Left lung (tissue), 10 donors: Measurements from ENCODE around the gene GDF2. TPM values are rescaled to one million over a fixed set of nuclear protein-coding genes. Genes with fewer than 3 reads are reported as not detected.

Experiments used
- ATAC-seq: fragments of 200-7000 bp; cut with Tn5 transposase; one replicate; pipeline ENCODE4 v1.9.1; 2020; ENCODE audit warnings: moderate library complexity
- DNase-seq, 4 donors: peaks; one replicate each; pipeline ENCODE4 v3.0.0-alpha.2; 2013 to 2020
- H3K27ac ChIP-seq, 2 donors: fragments of 200-600 bp; sonication (generic) in 1 of 2; one replicate each; pipeline versions ENCODE4 v1.5.0 to v1.8.0; 2020 to 2021
- H3K27me3 ChIP-seq, 2 donors: fragments of 200-600 bp; sonication (generic) in 1 of 2; one replicate each; pipeline versions ENCODE4 v1.5.0 to v1.8.0; 2020 to 2021
- H3K36me3 ChIP-seq, 2 donors: fragments of 200-600 bp; sonication (generic) in 1 of 2; one replicate each; pipeline versions ENCODE4 v1.5.0 to v1.8.0; 2020 to 2021
- H3K4me1 ChIP-seq, 2 donors: fragments of 200-600 bp; one replicate each; pipeline ENCODE4 v1.8.0; 2021
- H3K4me3 ChIP-seq, 2 donors: fragments of 200-600 bp; sonication (generic) in 1 of 2; one replicate each; pipeline versions ENCODE4 v1.5.0 to v1.8.0; 2020 to 2021; ENCODE audit warnings: mild to moderate bottlenecking in 1 of 2
- H3K9me3 ChIP-seq, 2 donors: fragments of 200-600 bp; sonication (generic) in 1 of 2; one replicate each; pipeline versions ENCODE4 v1.5.0 to v1.8.0; 2020 to 2021
- CTCF ChIP-seq, 2 donors: fragments of 200-600 bp; sonication (generic) in 1 of 2; IDR thresholded peaks; one replicate each; pipeline versions ENCODE4 v1.5.0 to v1.8.0; 2021; ENCODE audit warnings: antibody characterized with exemption in 2 of 2
- intact Hi-C, 2 donors: fragments of 100-400 bp; cut with DNase I; formaldehyde crosslinking; loops; one replicate each; pipeline versions ENCODE4 v1.11.2 to v1.14.2; 2022
- polyA plus RNA-seq, 6 donors: library from polyadenylated mRNA; unstranded; fragments of 120-200 nt; gene quantifications; one replicate each; pipeline ENCODE4 v1.2.1, GENCODE V29; 2013; ENCODE audit not compliant: insufficient read length in 6 of 6
- total RNA-seq, 2 donors: library from RNA; stranded (reverse); fragmentation: NEBNext Ultra II Directional; extraction: Animal tissue kit (Norgen Biotek cat#: 25700); gene quantifications; one replicate each; pipeline ENCODE4 v1.2.1, GENCODE V29; 2021
- donor health status: DM: no; HTN: yes; CAD: no.
- donor health status: DM: no; HTN: no; CAD: no.

The GDF2 gene
- total and polyA plus RNA-seq, 8 donors = 0.20 to 0.39 (median 0.23) TPM; not detected in 2

GRCh38 chr10:47329855-47330254, 7.6 kb downstream of the GDF2 start:
- Histone ChIP-seq H3K4me1 (no peaks in the 10 kb centered on the region), H3K27ac (no peak overlapping the region), H3K36me3 (no peaks in the 10 kb centered on the region), H3K4me3 (no peak overlapping the region), H3K9me3 (no peaks in the 10 kb centered on the region), H3K27me3 (no peaks in the 10 kb centered on the region)
- TF ChIP-seq CTCF (IDR thresholded peaks at IDR 0.05) = no peak
- ATAC-seq (no peak), DNase-seq (peak in 1 of 4 donors; percentile 13)
- intact Hi-C loops = no loop called here

GRCh38 chr10:47330366-47330765, 8.1 kb downstream of the GDF2 start:
- Histone ChIP-seq H3K27me3 (no peaks in the 10 kb centered on the region), H3K27ac (no peak overlapping the region), H3K36me3 (no peaks in the 10 kb centered on the region), H3K4me3 (no peak overlapping the region), H3K9me3 (no peaks in the 10 kb centered on the region), H3K4me1 (no peaks in the 10 kb centered on the region)
- intact Hi-C loops = no loop called here
- DNase-seq (peak in 1 of 4 donors; percentile 45), ATAC-seq (no peak)
- no peak for TF ChIP-seq CTCF (IDR thresholded peaks at IDR 0.05)

- peak in 1 of 4 donors; percentile 14 for DNase-seq
- no peaks in the 10 kb centered on the region for H3K36me3 ChIP-seq
- no peaks in the 10 kb centered on the region for H3K27me3 ChIP-seq
- ATAC-seq = no peak
- no peak overlapping the region for H3K27ac ChIP-seq
- H3K4me1 ChIP-seq = no peaks in the 10 kb centered on the region
- no peaks in the 10 kb centered on the region for H3K9me3 ChIP-seq
- no peak overlapping the region for H3K4me3 ChIP-seq
- TF ChIP-seq CTCF (IDR thresholded peaks at IDR 0.05) = no peak
- intact Hi-C loops = no loop called here
Observed at GRCh38 chr10:47330804-47331203, 8.6 kb downstream of the GDF2 start.

GRCh38 chr10:47331491-47331890, 9.2 kb downstream of the GDF2 start:
- ATAC-seq = no peak
- intact Hi-C loops = no loop called here
- TF ChIP-seq CTCF (IDR thresholded peaks at IDR 0.05) = no peak
- no peaks in the 10 kb centered on the region for H3K4me1 ChIP-seq
- H3K27ac ChIP-seq = no peak overlapping the region
- no peaks in the 10 kb centered on the region for H3K9me3 ChIP-seq
- no peaks in the 10 kb centered on the region for H3K36me3 ChIP-seq
- no peaks in the 10 kb centered on the region for H3K27me3 ChIP-seq
- peak in 1 of 4 donors; percentile 42 for DNase-seq
- H3K4me3 ChIP-seq = no peak overlapping the region

- intact Hi-C loops = no loop called here
- H3K27ac ChIP-seq = no peak overlapping the region
- H3K9me3 ChIP-seq = no peaks in the 10 kb centered on the region
- no peaks in the 10 kb centered on the region for H3K27me3 ChIP-seq
- H3K4me3 ChIP-seq = no peak overlapping the region
- DNase-seq (peak in 1 of 4 donors; percentile 4), ATAC-seq (no peak)
- H3K36me3 ChIP-seq = no peaks in the 10 kb centered on the region
- TF ChIP-seq CTCF (IDR thresholded peaks at IDR 0.05) = no peak
- H3K4me1 ChIP-seq = no peaks in the 10 kb centered on the region
Observed at GRCh38 chr10:47331954-47332353, 9.7 kb downstream of the GDF2 start.
